Measurements from ENCODE around the gene TBC1D12.

Gene TBC1D12

GRCh38 chr10:94456942-94457341, 54.6 kb downstream of the TBC1D12 start:
- no peak overlapping the region for H3K4me3 ChIP-seq (ENCODE audit: low read depth, low read length)
- in situ Hi-C loops (cut with HindIII; ENCODE audit: low sequenced_read_pairs): no loop called here
- no peak for DNase-seq (ENCODE audit: low read depth)
- no peak for TF ChIP-seq CTCF (IDR thresholded peaks at IDR 0.05; ENCODE audit: low read depth, low read length, missing control alignments)

GRCh38 chr10:94459385-94459784, 57.0 kb downstream of the TBC1D12 start:
- in situ Hi-C loops (cut with HindIII; ENCODE audit: low sequenced_read_pairs): no loop called here
- no peak overlapping the region for H3K4me3 ChIP-seq (ENCODE audit: low read depth, low read length)
- no peak for DNase-seq (ENCODE audit: low read depth)
- no peak for TF ChIP-seq CTCF (IDR thresholded peaks at IDR 0.05; ENCODE audit: low read depth, low read length, missing control alignments)

- in situ Hi-C loops (cut with HindIII; ENCODE audit: low sequenced_read_pairs): no loop called here
- no peak for TF ChIP-seq CTCF (IDR thresholded peaks at IDR 0.05; ENCODE audit: low read depth, low read length, missing control alignments)
- no peak overlapping the region for H3K4me3 ChIP-seq (ENCODE audit: low read depth, low read length)
- no peak for DNase-seq (ENCODE audit: low read depth)
These were observed 59.2 kb downstream of the TBC1D12 start for GRCh38 chr10:94461503-94461902.

DNA sequence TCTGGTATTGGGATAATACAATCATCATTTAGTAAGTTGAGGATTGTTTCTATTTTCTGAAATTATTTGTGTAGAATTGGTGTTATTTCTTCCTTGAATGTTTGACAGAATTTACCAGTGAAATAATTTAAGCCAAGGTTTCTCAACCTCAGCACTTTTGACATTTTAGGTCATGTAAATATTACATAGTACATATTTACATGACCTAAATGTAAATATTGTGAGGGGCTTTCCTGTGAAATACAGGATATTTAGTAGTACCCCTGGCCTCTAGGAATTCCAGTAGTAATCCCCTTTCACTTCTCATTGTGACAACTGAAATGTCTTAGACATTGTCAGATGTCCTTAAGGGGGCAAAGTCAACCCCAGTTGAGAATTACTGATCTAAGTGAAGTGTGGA, 59.8 kb downstream of the TBC1D12 start:
- no peak for DNase-seq (ENCODE audit: low read depth)
- in situ Hi-C loops (cut with HindIII; ENCODE audit: low sequenced_read_pairs): no loop called here

GRCh38 chr10:94465684-94466083, 63.3 kb downstream of the TBC1D12 start:
- no peak overlapping the region for H3K4me3 ChIP-seq (ENCODE audit: low read depth, low read length)
- in situ Hi-C loops (cut with HindIII; ENCODE audit: low sequenced_read_pairs): no loop called here
- DNase-seq (ENCODE audit: low read depth): no peak
- TF ChIP-seq CTCF (IDR thresholded peaks at IDR 0.05; ENCODE audit: low read depth, low read length, missing control alignments): no peak

More for the DNA sequence above, 59.8 kb downstream of the TBC1D12 start:
- H3K4me3 ChIP-seq (ENCODE audit: low read depth, low read length): no peak overlapping the region
- no peak for TF ChIP-seq CTCF (IDR thresholded peaks at IDR 0.05; ENCODE audit: low read depth, low read length, missing control alignments)

GRCh38 chr10:94481410-94481809, 79.1 kb downstream of the TBC1D12 start:
- no peak overlapping the region for H3K4me3 ChIP-seq (ENCODE audit: low read depth, low read length)
- DNase-seq (ENCODE audit: low read depth): no peak
- in situ Hi-C loops (cut with HindIII; ENCODE audit: low sequenced_read_pairs): no loop called here
- TF ChIP-seq CTCF (IDR thresholded peaks at IDR 0.05; ENCODE audit: low read depth, low read length, missing control alignments): no peak

DNA sequence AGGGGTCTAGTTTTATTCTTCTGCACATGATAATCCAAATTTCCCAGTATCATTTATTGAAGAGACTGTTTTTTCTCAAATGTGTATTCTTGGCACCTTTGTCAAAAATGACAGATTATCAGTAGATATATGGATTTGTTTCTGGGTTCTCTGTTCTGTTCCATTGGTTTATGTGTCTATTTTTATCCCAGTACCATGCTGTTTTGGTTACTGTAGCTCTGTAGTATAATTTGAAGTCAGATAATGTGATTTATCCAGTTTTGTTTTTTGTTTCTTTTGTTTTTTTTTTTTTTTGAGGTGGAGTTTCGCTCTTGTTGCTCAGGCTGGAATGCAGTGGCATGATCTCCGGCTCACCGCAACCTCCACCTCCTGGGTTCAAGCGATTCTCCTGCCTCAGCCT, 81.6 kb downstream of the TBC1D12 start:
- in situ Hi-C loops (cut with HindIII; ENCODE audit: low sequenced_read_pairs): no loop called here
- H3K4me3 ChIP-seq (ENCODE audit: low read depth, low read length): no peak overlapping the region
- no peak for TF ChIP-seq CTCF (IDR thresholded peaks at IDR 0.05; ENCODE audit: low read depth, low read length, missing control alignments)
- DNase-seq (ENCODE audit: low read depth): no peak

Data from astrocyte of the cerebellum (primary cell).